A549 treated with AZD9567 at 1 μM for 4 hours (cell line): ENCODE data around the gene SFT2D1. TPM values are rescaled to one million over a fixed set of nuclear protein-coding genes. Genes with fewer than 3 reads are reported as not detected.

ENCODE experiments used
- total RNA-seq: library from RNA; stranded (reverse); fragments of 200-300 nt; extraction: Qiagen RNA extraction; gene quantifications from 5 replicates; pipeline ENCODE4 v1.2.3, GENCODE V29; 2022; ENCODE audit not compliant: insufficient read depth

The SFT2D1 gene
- 36.9 to 43.4 TPM (median 41.3 TPM) in 5 replicates for total RNA-seq

DNA sequence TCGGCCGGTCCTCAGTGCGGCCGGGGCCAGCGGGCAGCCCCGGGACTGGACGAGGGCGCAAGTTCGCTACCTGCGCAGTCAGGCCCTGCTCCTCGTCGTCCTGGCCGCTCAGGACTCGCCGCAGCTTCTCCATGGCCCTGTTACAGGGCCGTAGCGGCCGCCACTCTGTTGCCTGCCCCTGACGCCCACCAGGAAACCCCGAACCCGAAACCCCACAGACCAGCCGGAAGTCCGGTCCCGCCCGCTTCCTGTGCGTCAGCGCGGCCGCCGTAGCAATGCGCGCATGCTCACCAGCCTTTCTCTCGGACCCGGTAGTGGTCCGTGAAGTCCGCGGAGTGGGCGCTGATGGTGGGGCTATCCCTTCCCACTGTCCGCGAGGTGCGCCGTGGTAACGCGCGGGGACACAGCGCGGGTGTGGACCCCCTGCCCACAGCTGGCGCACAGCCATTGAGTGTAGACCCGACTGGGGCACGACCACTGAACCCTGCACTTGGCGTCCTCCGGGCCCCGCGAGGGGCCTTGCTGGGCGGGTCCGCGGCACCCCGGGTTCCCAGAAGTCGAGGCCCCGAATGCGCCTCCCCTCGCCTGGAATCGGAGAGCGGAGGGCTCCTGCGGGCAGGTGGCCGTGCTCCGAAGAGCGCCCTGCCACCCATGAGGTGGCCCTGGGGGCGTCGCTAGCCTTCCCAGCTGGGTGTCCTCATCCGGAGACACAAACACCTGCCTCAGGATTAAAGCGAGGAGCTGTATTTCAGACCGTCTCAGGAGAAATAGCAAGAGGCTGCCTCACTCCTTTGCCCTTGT, at the start of gene SFT2D1:
Gene SFT2D1 (minus strand): TSS at position 197 of the 801 bp plus-strand sequence. CDS start 64 bp downstream, at position 133.

DNA sequence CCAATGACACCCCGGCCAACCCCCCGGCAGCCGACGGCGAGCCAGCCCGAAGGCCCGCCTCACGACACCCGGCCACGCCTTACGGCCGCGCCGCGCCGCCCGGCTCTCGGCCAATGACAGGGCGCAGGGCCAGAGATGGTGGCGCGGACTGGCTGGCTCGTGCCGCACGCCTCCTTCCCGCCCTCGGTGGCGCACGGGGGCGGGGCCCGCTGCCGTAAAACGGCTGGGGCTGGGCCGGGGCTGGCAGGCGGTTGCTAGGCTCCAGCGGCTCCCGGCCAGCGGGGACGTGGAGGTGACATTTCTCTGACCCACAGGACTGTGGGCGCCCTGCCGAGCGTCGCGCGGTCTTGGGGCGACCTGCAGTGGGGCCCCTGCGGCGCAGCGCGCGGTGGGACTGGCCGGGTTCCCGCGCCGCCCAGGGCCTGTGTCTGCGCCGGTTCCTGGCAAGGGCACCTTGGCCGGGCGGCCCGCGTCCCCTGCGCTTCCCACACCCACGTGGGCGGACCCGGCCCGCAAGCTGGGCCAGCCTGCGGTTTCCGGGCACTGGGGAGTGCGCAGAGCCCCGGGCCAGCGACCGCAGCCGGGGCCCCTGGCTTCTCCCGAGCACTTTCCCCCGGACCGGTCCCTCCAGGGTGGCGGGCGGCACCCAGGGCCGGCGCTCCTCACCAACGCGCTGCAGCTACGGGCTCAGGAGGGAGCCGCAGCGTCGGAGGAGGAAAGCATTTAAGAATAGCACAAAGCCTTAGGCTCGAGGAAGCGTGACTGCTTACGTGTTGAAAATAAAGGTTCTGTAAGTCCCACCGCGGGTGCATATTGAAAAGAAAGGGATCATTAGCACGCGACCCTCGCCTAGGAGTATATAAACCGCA, 40.8 kb upstream of the SFT2D1 start, which contains the start of gene MPC1:
Gene MPC1 (minus strand): TSS at position 8 of the 869 bp plus-strand sequence. CDS start 64 bp downstream, outside the sequence.

DNA sequence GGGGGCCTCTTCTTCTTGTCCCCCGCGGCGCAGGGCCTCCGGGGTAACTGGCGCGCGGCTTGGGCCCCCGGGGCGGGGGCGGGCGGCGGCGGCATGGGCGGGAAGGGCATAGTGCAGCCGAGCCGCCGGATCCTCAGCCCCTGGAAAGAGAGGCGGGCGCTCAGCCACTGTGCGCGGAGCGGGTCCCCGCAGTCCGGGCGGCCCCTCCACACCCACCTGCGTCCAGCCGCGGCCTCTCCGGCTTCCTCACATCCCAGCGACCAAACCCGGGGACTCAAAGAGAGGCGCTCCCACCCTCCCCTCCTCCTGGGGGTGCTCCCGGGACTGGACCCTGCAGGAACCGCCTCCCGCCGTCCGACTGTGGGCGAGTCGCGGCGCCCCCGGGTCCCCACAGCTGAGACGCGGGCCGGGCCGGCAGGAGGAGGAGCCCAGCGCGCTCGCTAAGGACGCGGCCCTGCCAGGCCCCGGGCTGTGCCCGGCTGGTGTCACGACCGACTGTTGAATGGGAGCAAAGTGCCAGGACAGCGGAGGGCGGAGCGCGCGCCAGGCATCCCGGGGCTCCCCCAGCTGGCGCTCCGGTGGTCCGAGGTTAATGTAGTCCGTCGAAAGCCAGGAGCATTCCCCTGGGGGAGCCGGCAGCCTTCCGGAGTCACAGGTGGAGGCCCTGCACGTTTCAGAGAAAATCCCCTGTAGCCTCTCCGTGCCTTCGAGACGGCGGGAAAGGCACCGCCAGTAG, 34.1 kb downstream of the SFT2D1 start, which contains the start of gene PRR18:
Gene PRR18 (minus strand): TSS at position 360 of the 736 bp plus-strand sequence. CDS start 250 bp downstream, at position 110.

Other genes with a start within 250 kb of the SFT2D1 start
- not detected in 5 replicates for gene TBXT, start 174.7 kb downstream of the SFT2D1 start, total RNA-seq
- 0.06 to 0.19 TPM (median 0.10 TPM) in 4 of 5 replicates, not detected in the other for gene PRR18, start 34.2 kb downstream of the SFT2D1 start, total RNA-seq
- 4.7 to 6.3 TPM (median 5.0 TPM) in 5 replicates for gene MPC1, start 40.4 kb upstream of the SFT2D1 start, total RNA-seq
- gene RAMACL, start 244.1 kb upstream of the SFT2D1 start, total RNA-seq: 0.08 to 0.19 TPM (median 0.13 TPM) in 4 of 5 replicates, not detected in the other